ENCODE data around the gene GPATCH2L. TPM values are rescaled to one million over a fixed set of nuclear protein-coding genes. Genes with fewer than 3 reads are reported as not detected.

Gene GPATCH2L
- total RNA-seq (24.4 TPM), polyA plus RNA-seq (8.8 TPM)
- long read RNA-seq, donor 1 = 0 reads
- long read RNA-seq, donor 2 = 0 reads
- long read RNA-seq, donor 3, partial matches to known transcripts = 0 of 1 reads
- long read RNA-seq, donor 3, other reads (novel, unspliced or antisense) = 0 of 1 reads
- long read RNA-seq, donor 4, full-length matches to known transcripts = 3 of 3 reads
- long read RNA-seq, donor 4, partial matches to known transcripts = 0 of 3 reads
- long read RNA-seq, donor 4, other reads (novel, unspliced or antisense) = 0 of 3 reads
- long read RNA-seq, donor 5, full-length matches to known transcripts = 5 of 11 reads
- long read RNA-seq, donor 5, partial matches to known transcripts = 6 of 11 reads
- long read RNA-seq, donor 5, other reads (novel, unspliced or antisense) = 0 of 11 reads
- long read RNA-seq, donor 6, full-length matches to known transcripts = 2 of 2 reads
- long read RNA-seq, donor 6, partial matches to known transcripts = 0 of 2 reads
- long read RNA-seq, donor 6, other reads (novel, unspliced or antisense) = 0 of 2 reads
- long read RNA-seq, donor 7, full-length matches to known transcripts = 7 of 7 reads
- long read RNA-seq, donor 7, partial matches to known transcripts = 0 of 7 reads
- long read RNA-seq, donor 7, other reads (novel, unspliced or antisense) = 0 of 7 reads
- long read RNA-seq, donor 8, full-length matches to known transcripts = 3 of 3 reads
- long read RNA-seq, donor 8, partial matches to known transcripts = 0 of 3 reads
- long read RNA-seq, donor 8, other reads (novel, unspliced or antisense) = 0 of 3 reads
- long read RNA-seq, donor 9, full-length matches to known transcripts = 3 of 3 reads
- long read RNA-seq, donor 9, partial matches to known transcripts = 0 of 3 reads
- long read RNA-seq, donor 9, other reads (novel, unspliced or antisense) = 0 of 3 reads
- long read RNA-seq, donor 10, full-length matches to known transcripts = 3 of 3 reads
- long read RNA-seq, donor 10, partial matches to known transcripts = 0 of 3 reads
- long read RNA-seq, donor 10, other reads (novel, unspliced or antisense) = 0 of 3 reads

GRCh38 chr14:76151398-76152332 is at the start of gene GPATCH2L:
GPATCH2L (plus strand) TSS chr14:76151922; CDS start chr14:76154364, 2,442 bp downstream.
- H3K27me3 ChIP-seq (ENCODE audit: control insufficient read depth in 2 of 2, insufficient read depth in 1 of 2, low read length in 1 of 2) = peaks cover 0 to 3% of the 10 kb centered on the region in 2 donors
- peak; percentile 64 to 96 (median 87) for DNase-seq (ENCODE audit: low read depth in 6 of 9, low spot score in 9 of 9)
- 3% methylated on average over 43 of the region's 43 CpGs for WGBS
- H3K27ac ChIP-seq (ENCODE audit: low read depth in 1 of 2, low read length in 1 of 2) = peak within 1 kb of the TSS; percentile 87 to 91
- H3K9me3 ChIP-seq (ENCODE audit: control insufficient read depth in 2 of 2, insufficient read depth in 1 of 2, low read length in 1 of 2) = peaks cover 1 to 8% of the 10 kb centered on the region in 2 donors
- peaks cover 6 to 15% of the 10 kb centered on the region in 2 donors for H3K36me3 ChIP-seq (ENCODE audit: control insufficient read depth in 2 of 2, insufficient read depth in 2 of 2, low read length in 1 of 2)
- H3K4me3 ChIP-seq (ENCODE audit: low read length in 2 of 2) = peak within 1 kb of the TSS; percentile 77 to 96
- H3K4me1 ChIP-seq (ENCODE audit: control insufficient read depth in 2 of 2, insufficient read depth in 2 of 2, low read length in 2 of 2) = peaks cover 9 to 12% of the 10 kb centered on the region in 2 donors

- Histone ChIP-seq H3K36me3 (ENCODE audit: control insufficient read depth in 2 of 2, insufficient read depth in 2 of 2, low read length in 1 of 2) (no peaks in the 10 kb centered on the region), H3K9me3 (ENCODE audit: control insufficient read depth in 2 of 2, insufficient read depth in 1 of 2, low read length in 1 of 2) (no peaks in the 10 kb centered on the region), H3K27ac (ENCODE audit: low read depth in 1 of 2, low read length in 1 of 2) (no peak overlapping the region), H3K4me1 (ENCODE audit: control insufficient read depth in 2 of 2, insufficient read depth in 2 of 2, low read length in 2 of 2) (no peaks in the 10 kb centered on the region), H3K4me3 (ENCODE audit: low read length in 2 of 2) (no peak overlapping the region), H3K27me3 (ENCODE audit: control insufficient read depth in 2 of 2, insufficient read depth in 1 of 2, low read length in 1 of 2) (no peaks in the 10 kb centered on the region)
- 88% methylated on average over 8 of the region's 8 CpGs for WGBS
- DNase-seq (ENCODE audit: low read depth in 6 of 9, low spot score in 9 of 9) = no peak
Measured at GRCh38 chr14:76104802-76105355, 46.8 kb upstream of the GPATCH2L start.

DNA sequence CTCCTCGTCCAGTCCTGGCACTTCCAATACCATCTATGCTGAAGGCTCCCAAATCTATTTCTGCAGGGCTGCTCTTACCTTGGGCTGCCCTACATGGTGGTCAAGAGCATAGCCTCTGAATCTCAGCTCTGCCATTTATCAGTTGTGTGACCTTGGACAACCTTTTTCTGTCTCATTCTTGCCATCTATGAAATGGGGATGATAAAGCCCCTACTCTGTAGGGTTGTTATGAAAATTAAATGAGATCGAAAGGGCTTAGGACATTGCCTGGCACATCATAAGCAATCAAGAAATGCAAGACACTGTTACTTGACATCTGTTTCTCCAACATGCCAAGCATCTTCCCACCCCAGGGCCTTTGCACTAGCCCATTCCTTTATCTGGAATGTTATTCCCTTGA is 45.5 kb upstream of the GPATCH2L start:
- WGBS = 90% methylated on average over 2 of the region's 2 CpGs
- no peak for DNase-seq (ENCODE audit: low read depth in 6 of 9, low spot score in 9 of 9)
- Histone ChIP-seq H3K9me3 (ENCODE audit: control insufficient read depth in 2 of 2, insufficient read depth in 1 of 2, low read length in 1 of 2) (no peaks in the 10 kb centered on the region), H3K4me3 (ENCODE audit: low read length in 2 of 2) (no peak overlapping the region), H3K36me3 (ENCODE audit: control insufficient read depth in 2 of 2, insufficient read depth in 2 of 2, low read length in 1 of 2) (no peaks in the 10 kb centered on the region), H3K27me3 (ENCODE audit: control insufficient read depth in 2 of 2, insufficient read depth in 1 of 2, low read length in 1 of 2) (no peaks in the 10 kb centered on the region), H3K4me1 (ENCODE audit: control insufficient read depth in 2 of 2, insufficient read depth in 2 of 2, low read length in 2 of 2) (no peaks in the 10 kb centered on the region), H3K27ac (ENCODE audit: low read depth in 1 of 2, low read length in 1 of 2) (no peak overlapping the region)

GRCh38 chr14:76109087-76109880 is 42.4 kb upstream of the GPATCH2L start:
- WGBS = 91% methylated on average over 14 of the region's 14 CpGs
- H3K4me1 ChIP-seq (ENCODE audit: control insufficient read depth in 2 of 2, insufficient read depth in 2 of 2, low read length in 2 of 2) = no peaks in the 10 kb centered on the region
- no peaks in the 10 kb centered on the region for H3K9me3 ChIP-seq (ENCODE audit: control insufficient read depth in 2 of 2, insufficient read depth in 1 of 2, low read length in 1 of 2)
- peaks cover 0 to 4% of the 10 kb centered on the region in 2 donors for H3K27me3 ChIP-seq (ENCODE audit: control insufficient read depth in 2 of 2, insufficient read depth in 1 of 2, low read length in 1 of 2)
- no peak overlapping the region for H3K27ac ChIP-seq (ENCODE audit: low read depth in 1 of 2, low read length in 1 of 2)
- no peak overlapping the region for H3K4me3 ChIP-seq (ENCODE audit: low read length in 2 of 2)
- no peak for DNase-seq (ENCODE audit: low read depth in 6 of 9, low spot score in 9 of 9)
- H3K36me3 ChIP-seq (ENCODE audit: control insufficient read depth in 2 of 2, insufficient read depth in 2 of 2, low read length in 1 of 2) = no peaks in the 10 kb centered on the region

DNA sequence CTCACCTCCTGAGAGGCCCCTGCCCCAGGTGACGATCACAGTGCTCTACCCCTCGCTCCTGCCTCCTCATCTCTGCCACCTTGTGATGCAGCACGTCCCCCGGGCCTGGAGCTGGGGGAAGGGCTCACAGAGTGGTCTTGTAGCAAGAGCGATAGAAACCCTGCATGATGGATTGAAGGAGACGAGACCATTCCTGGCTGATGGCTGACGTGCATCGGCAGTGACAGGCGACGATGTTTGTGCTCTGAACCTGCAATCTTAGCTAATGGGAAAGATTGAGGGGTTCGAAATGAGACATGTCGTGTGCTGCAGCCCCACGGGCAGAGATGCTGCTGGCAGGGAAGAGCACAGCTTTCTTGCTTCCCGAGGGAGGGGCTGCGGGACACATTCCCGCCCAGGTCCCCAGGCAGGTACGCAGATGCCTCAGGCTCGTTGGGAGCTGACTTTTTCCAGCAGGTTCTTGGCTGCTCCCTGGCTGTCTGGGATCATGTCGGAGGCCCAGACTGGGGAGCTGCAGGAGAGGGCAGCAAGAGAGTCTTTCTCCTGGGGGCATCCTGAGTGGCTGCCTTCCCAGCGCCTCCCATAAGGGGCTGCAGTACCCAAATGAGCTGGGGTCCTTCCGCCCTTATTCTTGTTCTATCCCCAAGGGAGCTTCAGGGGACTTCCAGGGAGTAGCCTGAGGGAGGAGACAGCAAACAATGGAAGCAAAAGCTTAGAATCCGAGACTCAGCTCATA is 38.7 kb upstream of the GPATCH2L start:
- Histone ChIP-seq H3K27ac (ENCODE audit: low read depth in 1 of 2, low read length in 1 of 2) (no peak overlapping the region), H3K4me1 (ENCODE audit: control insufficient read depth in 2 of 2, insufficient read depth in 2 of 2, low read length in 2 of 2) (no peaks in the 10 kb centered on the region), H3K9me3 (ENCODE audit: control insufficient read depth in 2 of 2, insufficient read depth in 1 of 2, low read length in 1 of 2) (no peaks in the 10 kb centered on the region), H3K4me3 (ENCODE audit: low read length in 2 of 2) (no peak overlapping the region), H3K36me3 (ENCODE audit: control insufficient read depth in 2 of 2, insufficient read depth in 2 of 2, low read length in 1 of 2) (no peaks in the 10 kb centered on the region), H3K27me3 (ENCODE audit: control insufficient read depth in 2 of 2, insufficient read depth in 1 of 2, low read length in 1 of 2) (peaks cover 0 to 4% of the 10 kb centered on the region in 2 donors)
- 69% methylated on average over 22 of the region's 22 CpGs for WGBS
- no peak for DNase-seq (ENCODE audit: low read depth in 6 of 9, low spot score in 9 of 9)

DNA sequence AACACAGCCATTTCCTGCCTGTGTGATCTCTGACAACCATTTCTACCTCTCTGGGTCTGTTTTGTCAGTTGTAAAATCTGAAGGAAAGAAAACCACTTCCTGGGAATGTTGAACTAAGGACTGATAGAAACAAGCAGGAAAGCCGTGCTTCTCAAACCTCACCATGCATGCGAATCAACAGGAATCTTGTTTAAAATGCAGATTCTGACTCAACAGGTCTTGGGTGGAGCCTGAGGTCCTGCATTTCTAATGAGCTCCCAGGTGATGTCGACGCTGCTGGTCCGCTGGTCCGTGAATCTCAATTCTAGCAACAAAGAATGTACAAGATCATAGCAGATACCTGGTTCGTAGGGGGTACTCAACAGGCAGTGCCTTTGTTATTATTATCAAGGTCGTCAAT is 38.0 kb upstream of the GPATCH2L start:
- Histone ChIP-seq H3K9me3 (ENCODE audit: control insufficient read depth in 2 of 2, insufficient read depth in 1 of 2, low read length in 1 of 2) (no peaks in the 10 kb centered on the region), H3K27ac (ENCODE audit: low read depth in 1 of 2, low read length in 1 of 2) (no peak overlapping the region), H3K36me3 (ENCODE audit: control insufficient read depth in 2 of 2, insufficient read depth in 2 of 2, low read length in 1 of 2) (no peaks in the 10 kb centered on the region), H3K4me1 (ENCODE audit: control insufficient read depth in 2 of 2, insufficient read depth in 2 of 2, low read length in 2 of 2) (no peaks in the 10 kb centered on the region), H3K27me3 (ENCODE audit: control insufficient read depth in 2 of 2, insufficient read depth in 1 of 2, low read length in 1 of 2) (peaks cover 0 to 4% of the 10 kb centered on the region in 2 donors), H3K4me3 (ENCODE audit: low read length in 2 of 2) (no peak overlapping the region)
- 41% methylated on average over 8 of the region's 8 CpGs for WGBS
- no peak for DNase-seq (ENCODE audit: low read depth in 6 of 9, low spot score in 9 of 9)

DNA sequence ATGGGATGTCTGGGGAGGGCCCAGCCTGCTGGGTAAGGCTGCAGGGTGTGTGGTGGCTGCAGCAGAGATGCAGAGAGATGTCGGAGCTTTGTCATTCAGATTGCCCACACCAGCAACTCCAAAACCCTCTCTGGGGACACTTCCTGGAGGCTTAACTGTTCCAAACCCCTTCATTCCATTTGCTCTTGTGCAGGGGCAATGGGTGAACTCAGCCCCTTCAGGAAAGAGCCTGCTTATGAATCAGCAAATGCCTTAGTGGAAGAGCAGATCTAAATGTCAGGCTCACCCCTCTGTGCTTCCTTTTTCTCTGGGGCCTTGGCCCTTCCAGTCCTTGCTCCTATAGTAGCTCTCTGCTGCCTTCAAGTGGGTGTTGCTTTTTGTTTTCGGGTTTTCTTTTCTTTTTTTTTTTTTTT is 36.7 kb upstream of the GPATCH2L start:
- no peak for DNase-seq (ENCODE audit: low read depth in 6 of 9, low spot score in 9 of 9)
- Histone ChIP-seq H3K36me3 (ENCODE audit: control insufficient read depth in 2 of 2, insufficient read depth in 2 of 2, low read length in 1 of 2) (no peaks in the 10 kb centered on the region), H3K9me3 (ENCODE audit: control insufficient read depth in 2 of 2, insufficient read depth in 1 of 2, low read length in 1 of 2) (no peaks in the 10 kb centered on the region), H3K27me3 (ENCODE audit: control insufficient read depth in 2 of 2, insufficient read depth in 1 of 2, low read length in 1 of 2) (peaks cover 0 to 4% of the 10 kb centered on the region in 2 donors), H3K4me1 (ENCODE audit: control insufficient read depth in 2 of 2, insufficient read depth in 2 of 2, low read length in 2 of 2) (no peaks in the 10 kb centered on the region), H3K4me3 (ENCODE audit: low read length in 2 of 2) (no peak overlapping the region), H3K27ac (ENCODE audit: low read depth in 1 of 2, low read length in 1 of 2) (no peak overlapping the region)
- WGBS = 92% methylated on average over 2 of the region's 2 CpGs

Measured in thymus (tissue), 14 donors.